ENCODE measurements around the gene RRP36. TPM values are rescaled to one million over a fixed set of nuclear protein-coding genes. Genes with fewer than 3 reads are reported as not detected.

RRP36 gene
- total RNA-seq, 1 donor from 2014 or later = 39.4 TPM

- Histone ChIP-seq H3K27ac (no peak overlapping the region), H3K36me3 (peaks cover 54% of the 10 kb centered on the region), H3K27me3 (no peaks in the 10 kb centered on the region), H3K9me3 (no peaks in the 10 kb centered on the region), H3K4me1 (peaks cover 35% of the 10 kb centered on the region), H3K4me3 (no peak overlapping the region)
- DNase-seq (no peak), ATAC-seq (no peak)
- intact Hi-C loops (cut with DNase I) = no loop called here
- no peak for TF ChIP-seq CTCF (IDR thresholded peaks at IDR 0.05)
Observed at GRCh38 chr6:43012364-43012763, 9.1 kb upstream of the RRP36 start.

GRCh38 chr6:43013097-43013842 lies 8.2 kb upstream of the RRP36 start:
- no peaks in the 10 kb centered on the region for H3K9me3 ChIP-seq
- H3K27me3 ChIP-seq = no peaks in the 10 kb centered on the region
- TF ChIP-seq CTCF (IDR thresholded peaks at IDR 0.05) = no peak
- DNase-seq (no peak), ATAC-seq (no peak)
- peak overlapping the region; percentile 80 for H3K27ac ChIP-seq
- intact Hi-C loops (cut with DNase I) = no loop called here
- peak overlapping the region; percentile 56 for H3K4me3 ChIP-seq
- H3K4me1 ChIP-seq = peaks cover 35% of the 10 kb centered on the region
- H3K36me3 ChIP-seq = peaks cover 55% of the 10 kb centered on the region

- H3K4me3 ChIP-seq = peak within 1 kb of the TSS; percentile 56
- TF ChIP-seq CTCF (IDR thresholded peaks at IDR 0.05) = no peak
- H3K36me3 ChIP-seq = peaks cover 55% of the 10 kb centered on the region
- H3K4me1 ChIP-seq = peaks cover 35% of the 10 kb centered on the region
- no peaks in the 10 kb centered on the region for H3K9me3 ChIP-seq
- ATAC-seq = peak; percentile 98
- intact Hi-C loops (cut with DNase I) = no loop called here
- peak within 1 kb of the TSS; percentile 80 for H3K27ac ChIP-seq
- no peaks in the 10 kb centered on the region for H3K27me3 ChIP-seq
- peak; percentile 99 for DNase-seq
Observed at GRCh38 chr6:43013843-43014433, 7.5 kb upstream of the RRP36 start, which contains the start of the genes KLHDC3 and MEA1. Gene KLHDC3 (plus strand): TSS chr6:43014249. CDS start chr6:43017193, 2,944 bp downstream. Gene MEA1 (minus strand): TSS chr6:43013946. CDS start chr6:43013813, 133 bp downstream.

GRCh38 chr6:43014434-43014909 lies 7.0 kb upstream of the RRP36 start:
- Histone ChIP-seq H3K9me3 (no peaks in the 10 kb centered on the region), H3K36me3 (peaks cover 55% of the 10 kb centered on the region), H3K4me1 (peaks cover 35% of the 10 kb centered on the region), H3K27ac (peak overlapping the region; percentile 47), H3K4me3 (peak overlapping the region; percentile 56), H3K27me3 (no peaks in the 10 kb centered on the region)
- DNase-seq (no peak), ATAC-seq (no peak)
- intact Hi-C loops (cut with DNase I) = no loop called here
- TF ChIP-seq CTCF (IDR thresholded peaks at IDR 0.05) = no peak

GRCh38 chr6:43016176-43016942 lies 5.1 kb upstream of the RRP36 start:
- H3K4me3 ChIP-seq = no peak overlapping the region
- H3K27me3 ChIP-seq = no peaks in the 10 kb centered on the region
- ATAC-seq = no peak
- intact Hi-C loops (cut with DNase I) = no loop called here
- H3K27ac ChIP-seq = peak overlapping the region; percentile 6
- peaks cover 41% of the 10 kb centered on the region for H3K36me3 ChIP-seq
- TF ChIP-seq CTCF (IDR thresholded peaks at IDR 0.05) = no peak
- peaks cover 43% of the 10 kb centered on the region for H3K4me1 ChIP-seq
- no peaks in the 10 kb centered on the region for H3K9me3 ChIP-seq
- no peak for DNase-seq
